HepG2 (cell line): ENCODE results near the gene EMCN. TPM values are rescaled to one million over a fixed set of nuclear protein-coding genes. Genes with fewer than 3 reads are reported as not detected.

ENCODE experiments used
- ATAC-seq: fragments of 200-7000 bp; cut with Tn5 transposase; 3 replicates; pipeline ENCODE4 v1.9.1; 2020; ENCODE audit warnings: mild to moderate bottlenecking, moderate library complexity
- BruUV-seq: library from RNA; stranded (reverse); fragments of 400-500 nt; replicated peaks from 2 replicates; lab custom pipeline; 2021; lab: Mats Ljungman, UMichigan
- CTCF ChIA-PET: fragments of 300-600 bp; formaldehyde crosslinking; extraction: SDS; loops from one replicate; lab custom pipeline; 2021; ENCODE audit warnings: low total read pairs, inconsistent platforms, low intra/inter-chr PET ratio; lab: Yijun Ruan, JAX
- POLR2A ChIA-PET: fragments of 350-600 bp; sonication (Branson Sonifier 250); formaldehyde crosslinking; loops from one replicate; lab custom pipeline; 2020; ENCODE audit warnings: antibody characterized with exemption, inconsistent platforms; lab: Yijun Ruan, JAX
- DNase-seq: peaks from one replicate; pipeline ENCODE4 v3.0.0-alpha.2; 2015; ENCODE audit warnings: low spot score
- FAIRE-seq: peaks from 3 replicates; lab custom pipeline; 2011; peaks lifted over from hg19 to GRCh38; lab: Jason Lieb, UNC
- H2AFZ ChIP-seq: one replicate; pipeline ENCODE4 v1.6.1; 2011; ENCODE audit warnings: low read length, inconsistent platforms
- H3K27ac ChIP-seq: fragments of 300-600 bp; 3 replicates; pipeline ENCODE4 v1.8.0; 2011; ENCODE audit warnings: mixed run types, mild to moderate bottlenecking, mixed read lengths, low read length, inconsistent platforms; ENCODE audit not compliant: insufficient read depth; ENCODE audit errors: extremely low read length
- H3K27me3 ChIP-seq, 2 experiments: fragments of 200-600 bp in 1 of 2; 2 replicates in 1 of 2; 3 replicates in 1 of 2; pipeline versions ENCODE4 v1.6.0 to v1.8.0; 2011; ENCODE audit warnings: low read length in 2 of 2, mild to moderate bottlenecking in 2 of 2, moderate library complexity in 2 of 2, inconsistent platforms in 1 of 2; ENCODE audit not compliant: insufficient read depth in 2 of 2, control insufficient read depth in 1 of 2
- H3K36me3 ChIP-seq, 2 experiments: fragments of 200-600 bp in 1 of 2; replicated peaks in 1 of 2; 2 replicates in 1 of 2; 3 replicates in 1 of 2; pipeline versions ENCODE4 v1.5.1 to v1.8.0; 2011; ENCODE audit warnings: low read length in 2 of 2, inconsistent platforms in 1 of 2; ENCODE audit not compliant: insufficient read depth in 2 of 2, control insufficient read depth in 1 of 2
- H3K4me1 ChIP-seq: 2 replicates; pipeline ENCODE4 v1.5.1; 2012; ENCODE audit warnings: low read length, inconsistent platforms; ENCODE audit not compliant: insufficient read depth
- H3K4me2 ChIP-seq: 2 replicates; pipeline ENCODE4 v1.6.0; 2011; ENCODE audit warnings: low read depth, low read length, inconsistent platforms
- H3K4me3 ChIP-seq, 3 experiments: fragments of 200-600 bp in 1 of 3; sonication (generic), shearing (Covaris generic) in 1 of 3; replicated peaks in 1 of 3; 2 replicates each; pipeline ENCODE4 v1.5.1; 2011 to 2016; ENCODE audit warnings: low read length in 3 of 3, inconsistent platforms in 2 of 3, low read depth in 2 of 3, mild to moderate bottlenecking in 2 of 3, control low read depth in 1 of 3, mixed read lengths in 1 of 3; ENCODE audit not compliant: insufficient read depth in 1 of 3
- H3K79me2 ChIP-seq: one replicate; pipeline ENCODE4 v1.6.1; 2011; ENCODE audit warnings: low read length, inconsistent platforms; ENCODE audit not compliant: insufficient read depth
- H3K9ac ChIP-seq: 2 replicates; pipeline ENCODE4 v1.6.0; 2011; ENCODE audit warnings: mild to moderate bottlenecking, low read depth, low read length, inconsistent platforms; ENCODE audit not compliant: insufficient read depth
- H3K9me3 ChIP-seq: 2 replicates; pipeline ENCODE4 v1.5.1; 2012; ENCODE audit warnings: mild to moderate bottlenecking, low read length
- H4K20me1 ChIP-seq: 2 replicates; pipeline ENCODE4 v1.6.0; 2011; ENCODE audit warnings: inconsistent platforms, mild to moderate bottlenecking, low read length, moderate library complexity; ENCODE audit not compliant: insufficient read depth
- GABPA ChIP-seq, 2 experiments: IDR thresholded peaks; 2 replicates each; pipeline ENCODE4 v1.6.1; 2011 to 2016; ENCODE audit warnings: low read depth in 2 of 2, low read length in 1 of 2, missing biosample characterization in 1 of 2, missing genetic modification characterization in 1 of 2
- GABPB1 ChIP-seq: IDR thresholded peaks from 2 replicates; pipeline ENCODE4 v1.6.1; 2016; ENCODE audit warnings: mild to moderate bottlenecking, missing genetic modification reagents, moderate library complexity, missing compliant biosample characterization
- GTF2F1 ChIP-seq: fragments of 150-350 bp; IDR thresholded peaks from 2 replicates; pipeline ENCODE4 v1.6.1; 2014; ENCODE audit warnings: low read length
- IRX3 ChIP-seq: sonication (generic); formaldehyde crosslinking; IDR thresholded peaks from 2 replicates; pipeline ENCODE4 v1.8.1; 2023; ENCODE audit warnings: mild to moderate bottlenecking, low read depth, missing genetic modification reagents, borderline replicate concordance
- MAFF ChIP-seq: IDR thresholded peaks from 2 replicates; pipeline ENCODE4 v1.6.1; 2011; ENCODE audit warnings: low read depth, low read length, improper control_type of control experiment
- MAFK ChIP-seq, 2 experiments: IDR thresholded peaks in 1 of 2; conservative IDR thresholded peaks in 1 of 2; 2 replicates each; pipeline ENCODE4 v1.6.1; 2011; ENCODE audit warnings: improper control_type of control experiment in 2 of 2, low read length in 2 of 2
- MED13 ChIP-seq: sonication (generic); formaldehyde crosslinking; IDR thresholded peaks from 2 replicates; pipeline ENCODE4 v1.5.0; 2020; ENCODE audit warnings: missing genetic modification reagents
- MLLT10 ChIP-seq: sonication (generic); formaldehyde crosslinking; IDR thresholded peaks from 2 replicates; pipeline ENCODE4 v1.4.0; 2020; ENCODE audit warnings: missing genetic modification reagents
- PAWR ChIP-seq: sonication (generic); formaldehyde crosslinking; IDR thresholded peaks from 2 replicates; pipeline ENCODE4 v1.4.0; 2020; ENCODE audit warnings: missing genetic modification reagents, mild to moderate bottlenecking, borderline replicate concordance
- RCOR2 ChIP-seq: IDR thresholded peaks from 2 replicates; pipeline ENCODE4 v1.6.1; 2016; ENCODE audit warnings: missing biosample characterization, missing genetic modification reagents
- SRSF1 ChIP-seq: fragments of 200-400 bp; formaldehyde crosslinking; optimal IDR thresholded peaks from 2 replicates; pipeline ENCODE3; 2017; ENCODE audit warnings: mild to moderate bottlenecking, low read depth, low read length, moderate library complexity
- TBP ChIP-seq: sonication (generic); formaldehyde crosslinking; IDR thresholded peaks from 2 replicates; pipeline ENCODE4 v1.5.0; 2020; ENCODE audit warnings: missing genetic modification reagents
- ZFP82 ChIP-seq: sonication (generic); formaldehyde crosslinking; IDR thresholded peaks from 2 replicates; pipeline ENCODE4 v1.5.1; 2020; ENCODE audit warnings: mild to moderate bottlenecking, missing genetic modification reagents, borderline replicate concordance
- ZFYVE20 ChIP-seq: sonication (generic); formaldehyde crosslinking; IDR thresholded peaks from 2 replicates; pipeline ENCODE4 v1.8.0; 2023; ENCODE audit warnings: low read depth, mild to moderate bottlenecking, moderate library complexity, missing genetic modification reagents, borderline replicate concordance
- ZNF616 ChIP-seq: sonication (generic); formaldehyde crosslinking; IDR thresholded peaks from 2 replicates; pipeline ENCODE4 v1.5.0; 2020; ENCODE audit warnings: low read depth, mild to moderate bottlenecking, missing genetic modification reagents
- WGBS: methylation state at CpG from one replicate; pipeline ENCODE4 v1.1.6; 2017; ENCODE audit warnings: low lambda C conversion rate; 5-methylcytosine and 5-hydroxymethylcytosine counted together
- in situ Hi-C: cut with HindIII; loops from 2 replicates; pipeline ENCODE4 v1.10.0; 2017; ENCODE audit warnings: low pct_unique_long_range_greater_than_20kb; ENCODE audit not compliant: extremely low pct_ligation_motif_present
- intact Hi-C: fragments of 100-400 bp; cut with micrococcal nuclease; formaldehyde crosslinking; loops from one replicate; pipeline ENCODE4 v1.10.0; 2022; ENCODE audit not compliant: unreplicated experiment
- polyA plus RNA-seq, 8 experiments: library from polyadenylated mRNA; depleted of rRNA in 3 of 8; stranded (reverse) in 7 of 8; unstranded in 1 of 8; fragments of >200 nt; fragmentation: Illumina TruSeq in 4 of 8; extraction: Trizol in 4 of 8; gene quantifications; 2 replicates each; pipeline versions ENCODE4 v1.2.1 to v1.2.3, GENCODE V29; 2011 to 2016; ENCODE audit warnings: low read depth in 4 of 8, missing spikeins in 1 of 8, mixed read lengths in 1 of 8; ENCODE audit not compliant: insufficient read depth in 1 of 8
- total RNA-seq, 5 experiments: library from RNA; depleted of rRNA; stranded (reverse); fragments of >200 nt; fragmentation: Illumina TruSeq; extraction: Trizol; gene quantifications; 2 replicates each; pipeline ENCODE4 v1.2.3, GENCODE V29; 2016; ENCODE audit warnings: low read depth in 1 of 5

EMCN gene
- total and polyA plus RNA-seq, 2 of the 13 experiments (the other 11 are each of a cell fraction or from before 2014, with no cell fraction given), result not detected

- no peaks in the 10 kb centered on the region for H3K9me3 ChIP-seq
- no peaks in the 10 kb centered on the region for H3K27me3 ChIP-seq
- no peaks in the 10 kb centered on the region for H3K79me2 ChIP-seq
- H3K9ac ChIP-seq, result no peak overlapping the region
- H3K4me2 ChIP-seq, result no peak overlapping the region
- H3K27ac ChIP-seq, result no peak overlapping the region
- intact Hi-C loops, result no loop called here
- POLR2A ChIA-PET, result no interaction called here
- TF ChIP-seq ZFP82 (no peak), SRSF1 (no peak), GTF2F1 (no peak), RCOR2 (CRISPR knock-in tag) (no peak), PAWR (CRISPR knock-in tag) (no peak), GABPA (IDR thresholded peaks at IDR 0.05; ENCODE audit: low read depth, low read length) (no peak), GABPA (CRISPR knock-in tag; IDR thresholded peaks at IDR 0.05; ENCODE audit: low read depth) (no peak), MAFF (peak; percentile 89), MAFK (conservative IDR thresholded peaks at IDR 0.05 in 1 of 2, IDR thresholded peaks at IDR 0.05 in 1 of 2; ENCODE audit: low read length in 2 of 2) (peak; percentile 66 to 94; a peak in 3 of 4 replicates), GABPB1 (CRISPR knock-in tag) (no peak), IRX3 (CRISPR knock-in tag) (no peak), TBP (CRISPR knock-in tag) (no peak), MLLT10 (CRISPR knock-in tag) (no peak), ZFYVE20 (CRISPR knock-in tag) (no peak), MED13 (no peak), ZNF616 (CRISPR knock-in tag) (no peak)
- no peaks in the 10 kb centered on the region for H4K20me1 ChIP-seq
- H3K4me1 ChIP-seq, result no peaks in the 10 kb centered on the region
- CTCF ChIA-PET, result no interaction called here
- 0% methylated on average over 1 of the region's 1 CpG for WGBS
- no peaks in the 10 kb centered on the region for H3K36me3 ChIP-seq
- no TSS peak for BruUV-seq
- H3K4me3 ChIP-seq, result no peak overlapping the region
- in situ Hi-C loops, result no loop called here
- no peak for ATAC-seq
- no peak for DNase-seq
- no peak for FAIRE-seq
- H2AFZ ChIP-seq, result no peak overlapping the region
These were observed 37.9 kb downstream of the EMCN start for GRCh38 chr4:100479971-100480370.
